ENCODE measurements around the gene CDCA7.
"Not testable (repeated sequence)": the region's sequence is repeated elsewhere in the genome, so short reads cannot be mapped to it uniquely, and the experiment has no call there.

Gene CDCA7

DNA sequence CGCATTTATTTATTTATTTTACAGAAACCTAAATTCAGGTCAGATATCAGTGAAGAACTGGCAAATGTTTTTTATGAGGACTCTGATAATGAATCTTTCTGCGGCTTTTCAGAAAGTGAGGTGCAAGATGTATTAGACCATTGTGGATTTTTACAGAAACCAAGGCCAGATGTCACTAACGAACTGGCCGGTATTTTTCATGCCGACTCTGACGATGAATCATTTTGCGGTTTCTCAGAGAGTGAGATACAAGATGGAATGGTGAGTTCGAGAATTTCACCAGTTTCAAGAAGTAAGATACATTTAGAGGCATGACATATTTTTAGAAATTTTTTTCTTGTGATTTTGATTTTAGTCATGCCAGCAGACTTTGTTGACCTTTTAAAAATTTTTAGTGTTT lies 4.6 kb downstream of the CDCA7 start:
- DNase-seq = peak; percentile 17

DNA sequence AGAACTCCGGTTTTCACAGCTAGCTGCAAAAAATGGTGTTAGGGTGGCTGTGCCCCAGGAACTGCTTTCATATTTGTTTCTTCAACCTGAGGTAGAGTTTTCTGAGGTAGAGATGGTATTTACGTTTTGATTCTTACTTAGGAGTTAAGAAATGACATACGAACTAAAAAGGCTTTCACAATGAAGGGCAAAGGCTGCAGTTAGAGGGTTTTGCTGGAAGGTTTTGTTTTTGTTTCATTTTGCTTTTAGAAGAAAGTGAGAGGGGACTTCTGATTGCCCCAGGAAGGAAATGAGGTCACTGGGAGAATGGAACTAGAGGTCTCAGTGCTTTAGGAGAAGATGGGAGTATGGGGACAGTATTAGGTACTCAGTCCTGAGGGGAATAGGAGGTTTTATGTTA lies 15.5 kb downstream of the CDCA7 start:
- DNase-seq = peak; percentile 20

DNA sequence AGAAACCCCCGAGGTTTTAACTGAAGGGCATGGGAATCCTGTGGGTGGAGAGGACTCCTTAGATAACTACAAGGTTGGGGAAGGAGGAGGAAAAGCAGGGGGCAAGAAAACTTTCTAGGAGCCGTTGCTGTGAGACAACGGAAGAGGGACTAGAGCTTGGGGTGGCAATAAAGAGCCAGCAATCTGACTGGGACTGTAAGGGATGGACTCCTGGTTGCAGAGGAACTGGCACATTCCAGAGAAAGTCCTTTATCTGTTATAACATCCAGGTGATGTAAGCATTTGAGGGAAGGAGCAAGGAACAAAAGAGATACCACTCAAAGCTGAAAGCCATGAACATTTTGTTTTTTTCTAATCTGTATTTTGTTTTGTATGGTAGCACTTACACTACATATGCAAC lies 16.4 kb downstream of the CDCA7 start:
- no peak for DNase-seq

DNA sequence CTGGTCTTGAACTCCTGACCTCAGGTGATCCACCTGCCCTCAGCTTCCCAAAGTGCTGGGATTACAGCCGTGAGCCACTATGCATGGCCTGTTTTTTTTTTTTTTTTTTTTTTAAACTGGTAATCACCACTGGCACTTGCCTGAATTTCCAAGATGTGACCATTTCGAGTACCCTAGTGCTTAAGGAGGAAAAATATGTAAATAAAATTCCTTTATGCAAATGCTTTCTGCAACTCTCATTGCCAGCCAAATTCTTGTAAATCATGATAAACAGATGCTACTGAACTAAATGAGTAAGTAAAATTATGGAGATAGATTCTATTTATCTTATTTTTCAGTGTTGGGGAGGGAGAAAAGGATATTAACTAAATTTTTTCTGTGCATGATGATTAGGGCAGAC lies 18.6 kb downstream of the CDCA7 start:
- DNase-seq = no peak

DNA sequence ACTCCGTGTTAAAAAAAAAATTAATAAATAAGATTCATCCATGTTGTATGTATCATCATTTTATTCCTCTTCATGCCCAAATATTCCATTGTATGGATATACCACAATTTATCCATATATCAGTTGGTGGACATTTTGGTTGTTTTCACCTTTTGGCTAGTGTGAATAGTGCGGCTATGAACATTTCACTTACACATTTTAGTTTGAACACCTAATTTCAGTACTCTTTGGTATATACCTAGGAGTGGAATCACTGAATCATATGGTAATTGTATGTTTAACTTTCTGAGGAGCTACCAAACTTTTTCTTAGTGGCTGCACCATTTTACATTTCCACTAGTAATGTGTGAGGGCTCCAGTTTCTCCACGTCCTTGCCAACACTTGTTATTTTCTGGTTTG lies 20.0 kb downstream of the CDCA7 start:
- DNase-seq = no peak

DNA sequence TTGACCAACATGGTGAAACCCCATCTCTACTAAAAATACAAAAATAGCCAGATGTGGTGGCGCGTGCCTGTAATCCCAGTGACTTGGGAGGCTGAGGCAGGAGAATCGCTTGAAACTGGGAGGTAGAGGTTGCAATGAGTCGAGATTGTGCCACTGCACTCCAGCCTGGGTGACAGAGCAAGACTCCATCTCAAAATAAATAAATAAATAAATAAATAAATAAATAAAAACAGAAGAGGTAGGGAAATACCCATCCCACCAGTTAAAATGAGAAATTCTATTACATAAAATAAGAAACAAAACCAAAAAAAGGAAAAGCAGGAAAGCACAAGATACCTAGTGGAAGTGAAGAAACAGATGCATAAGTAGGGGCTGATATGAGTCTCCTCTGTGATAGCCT lies 30.9 kb downstream of the CDCA7 start:
- DNase-seq = not testable (repeated sequence)

DNA sequence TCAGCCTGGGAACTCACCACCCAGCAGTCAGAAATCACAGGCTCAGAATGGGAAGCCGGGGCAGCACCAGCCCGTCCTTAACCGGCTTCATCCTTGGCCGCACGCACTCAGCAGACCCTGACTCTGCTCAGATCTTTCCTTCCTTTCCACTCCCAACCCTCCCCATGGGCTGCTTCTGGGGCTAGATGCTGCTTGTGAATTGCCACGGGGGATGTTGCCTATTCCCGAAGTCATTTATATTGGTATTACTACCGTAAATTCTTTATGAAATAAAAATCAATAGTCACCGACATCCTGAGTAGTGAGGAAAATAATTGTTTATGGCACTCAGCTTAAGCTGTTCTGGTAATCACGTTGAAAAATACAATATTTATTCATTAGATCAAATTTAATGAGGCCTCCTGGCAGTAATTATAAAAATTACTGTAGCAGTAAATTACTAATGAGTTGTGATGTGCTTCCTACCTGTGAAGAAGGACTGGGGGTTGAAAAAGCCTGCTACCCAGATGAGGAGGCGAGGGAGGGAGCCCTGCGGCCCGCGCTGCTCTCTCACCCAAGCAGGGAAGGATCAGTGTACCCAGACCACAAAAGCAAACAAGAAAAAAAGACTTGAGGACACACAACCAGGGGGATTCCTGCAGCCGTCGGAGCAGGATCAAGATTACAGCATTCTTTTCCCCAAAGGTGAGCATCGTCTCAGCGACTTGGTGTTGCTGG lies 31.5 kb downstream of the CDCA7 start:
- no peak for DNase-seq

DNA sequence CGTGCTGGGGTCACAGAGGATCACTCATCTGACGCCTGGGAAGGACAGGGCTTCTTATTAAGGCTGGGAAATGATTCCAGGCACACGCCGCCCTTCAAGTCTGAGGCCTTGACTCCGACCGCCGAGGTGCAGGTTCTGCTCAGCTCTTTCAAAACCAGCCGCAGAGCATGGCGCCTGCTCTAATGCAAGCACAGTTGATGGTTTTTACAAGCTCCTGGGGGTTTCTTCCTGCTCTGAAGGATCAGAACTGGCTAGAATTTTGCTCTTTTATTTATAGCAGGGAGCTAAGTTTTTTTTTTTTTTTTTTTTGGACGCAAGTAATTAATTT lies 32.0 kb downstream of the CDCA7 start:
- DNase-seq = no peak

DNA sequence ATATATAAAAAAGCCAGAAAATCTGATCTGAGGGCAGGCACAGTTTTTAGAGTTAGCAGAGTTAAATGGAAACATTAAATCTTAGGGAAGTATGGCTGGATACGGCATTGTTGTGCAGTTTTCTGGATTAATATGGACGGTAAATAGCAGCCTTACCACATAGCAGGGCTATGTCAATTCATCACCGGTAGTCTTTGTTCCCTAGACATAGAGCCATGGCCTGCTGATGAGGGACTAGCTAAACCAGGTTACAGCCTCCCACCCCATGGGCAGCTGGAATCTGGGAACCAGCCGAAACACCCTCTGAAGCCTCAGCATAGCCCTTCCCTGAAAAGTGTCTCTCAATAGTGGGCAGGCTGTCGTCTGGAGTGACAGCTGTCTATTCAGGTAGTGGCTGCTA lies 32.4 kb downstream of the CDCA7 start:
- DNase-seq = no peak

DNA sequence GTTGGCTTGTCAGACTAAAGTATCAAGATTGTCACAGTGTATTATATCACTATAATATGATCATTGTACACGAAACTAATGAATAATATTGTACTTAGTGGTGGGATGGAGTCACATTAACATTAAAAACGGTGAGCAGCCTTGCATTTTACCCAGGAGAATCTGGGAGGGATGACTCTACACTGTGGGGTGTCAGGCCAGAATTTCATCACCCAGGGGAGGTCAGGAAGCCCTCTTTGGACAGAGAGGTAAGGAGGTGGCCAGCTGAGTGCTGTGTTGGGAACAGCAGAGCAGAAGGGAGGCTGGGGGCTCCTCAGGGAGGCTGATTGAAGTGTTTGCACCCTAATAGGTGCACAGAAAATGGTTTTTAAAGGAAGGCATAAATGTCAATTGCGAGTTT lies 33.0 kb downstream of the CDCA7 start:
- DNase-seq = no peak

DNA sequence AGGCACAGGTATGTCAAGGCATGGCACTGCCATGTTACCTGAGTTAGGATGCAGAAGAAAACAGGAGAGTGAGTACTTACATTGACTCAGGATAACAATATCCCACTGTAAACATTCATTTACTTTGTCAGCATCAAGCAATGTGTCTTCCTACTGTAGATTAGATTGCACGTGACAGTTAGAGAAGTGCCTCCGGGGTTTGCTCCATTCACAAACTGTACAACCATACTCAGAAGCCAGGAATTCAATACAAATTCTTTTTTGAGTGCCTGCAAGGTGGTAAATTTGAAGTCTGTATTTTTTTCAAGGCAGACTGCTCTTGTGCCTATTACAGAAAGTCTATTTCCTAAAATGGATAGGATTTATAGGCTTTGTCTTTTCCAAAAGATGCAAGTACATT lies 34.1 kb downstream of the CDCA7 start:
- no peak for DNase-seq

DNA sequence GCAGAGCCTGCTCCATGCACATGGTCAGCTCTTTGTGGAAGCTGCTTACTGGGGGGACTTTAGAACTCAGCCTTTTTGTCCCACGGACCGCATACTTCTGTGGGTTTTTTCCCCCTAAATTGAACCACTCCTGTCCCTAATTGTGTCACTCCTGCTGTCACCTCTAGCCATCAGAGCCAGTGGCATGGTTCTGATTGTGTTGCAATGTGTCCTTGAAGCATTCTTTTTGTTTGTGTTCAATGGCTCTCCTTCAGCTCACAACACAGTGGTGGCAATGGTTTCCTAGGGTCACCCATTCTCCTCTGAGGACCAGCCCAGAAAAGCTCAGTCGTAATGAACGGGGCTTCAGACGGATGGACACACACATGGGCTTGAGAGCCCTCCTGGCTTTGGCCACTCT lies 35.4 kb downstream of the CDCA7 start:
- no peak for DNase-seq

DNA sequence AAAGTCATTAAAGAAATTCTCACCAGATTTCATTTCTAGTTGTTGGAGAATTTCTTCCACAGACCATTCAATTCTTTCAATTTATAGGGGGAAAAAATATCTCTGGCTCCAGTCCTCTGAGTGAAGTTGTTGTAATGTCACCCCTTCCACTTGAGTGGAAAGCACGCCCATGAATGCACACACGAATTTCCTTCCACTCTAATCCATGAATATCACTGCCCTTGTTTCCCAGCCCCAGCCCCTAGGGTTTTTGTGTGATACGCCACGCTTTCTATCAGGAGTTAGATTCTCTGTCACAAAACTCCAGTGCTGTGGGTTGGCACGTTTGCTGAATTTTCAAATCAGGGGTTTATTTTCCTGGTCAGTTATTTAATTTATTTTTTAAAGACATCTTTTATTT lies 38.1 kb downstream of the CDCA7 start:
- DNase-seq = no peak

DNA sequence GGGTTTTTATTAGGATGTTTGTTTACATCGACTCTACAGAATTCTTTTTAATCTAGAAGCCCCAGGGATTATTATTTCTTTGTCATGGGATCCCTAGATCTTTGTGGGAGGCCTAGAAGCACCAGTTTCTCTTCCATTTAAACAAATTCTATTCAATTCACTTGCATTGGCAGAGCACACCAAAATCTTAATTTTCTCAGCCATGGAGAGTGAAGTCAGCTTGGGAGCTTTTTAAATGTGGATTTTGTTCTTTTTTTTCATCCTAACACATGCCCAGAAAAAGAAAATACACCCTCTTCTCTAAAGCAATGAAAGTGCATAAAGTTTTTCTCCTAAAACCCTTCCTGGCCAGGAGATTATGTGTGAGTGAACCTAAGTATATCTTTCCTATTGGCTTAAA lies 38.5 kb downstream of the CDCA7 start:
- no peak for DNase-seq

DNA sequence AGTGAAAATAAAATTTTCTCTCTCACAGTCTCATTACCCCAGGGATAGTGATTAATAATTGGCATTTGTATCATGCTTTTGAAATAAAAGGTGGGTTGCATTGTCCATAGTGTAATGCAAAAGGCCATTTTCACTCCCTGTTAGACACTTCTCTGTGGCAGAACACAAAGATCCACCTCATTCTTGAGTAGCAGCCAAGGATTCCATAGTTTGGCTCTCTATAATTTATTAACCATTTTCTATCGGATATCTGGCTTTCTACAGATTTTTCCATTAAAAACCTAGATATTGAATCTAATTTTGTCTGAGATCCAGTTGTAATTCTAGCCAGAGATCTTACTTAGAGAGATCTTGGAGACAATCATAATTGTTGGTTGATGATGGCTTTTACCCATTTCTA lies 39.0 kb downstream of the CDCA7 start:
- DNase-seq = no peak

DNA sequence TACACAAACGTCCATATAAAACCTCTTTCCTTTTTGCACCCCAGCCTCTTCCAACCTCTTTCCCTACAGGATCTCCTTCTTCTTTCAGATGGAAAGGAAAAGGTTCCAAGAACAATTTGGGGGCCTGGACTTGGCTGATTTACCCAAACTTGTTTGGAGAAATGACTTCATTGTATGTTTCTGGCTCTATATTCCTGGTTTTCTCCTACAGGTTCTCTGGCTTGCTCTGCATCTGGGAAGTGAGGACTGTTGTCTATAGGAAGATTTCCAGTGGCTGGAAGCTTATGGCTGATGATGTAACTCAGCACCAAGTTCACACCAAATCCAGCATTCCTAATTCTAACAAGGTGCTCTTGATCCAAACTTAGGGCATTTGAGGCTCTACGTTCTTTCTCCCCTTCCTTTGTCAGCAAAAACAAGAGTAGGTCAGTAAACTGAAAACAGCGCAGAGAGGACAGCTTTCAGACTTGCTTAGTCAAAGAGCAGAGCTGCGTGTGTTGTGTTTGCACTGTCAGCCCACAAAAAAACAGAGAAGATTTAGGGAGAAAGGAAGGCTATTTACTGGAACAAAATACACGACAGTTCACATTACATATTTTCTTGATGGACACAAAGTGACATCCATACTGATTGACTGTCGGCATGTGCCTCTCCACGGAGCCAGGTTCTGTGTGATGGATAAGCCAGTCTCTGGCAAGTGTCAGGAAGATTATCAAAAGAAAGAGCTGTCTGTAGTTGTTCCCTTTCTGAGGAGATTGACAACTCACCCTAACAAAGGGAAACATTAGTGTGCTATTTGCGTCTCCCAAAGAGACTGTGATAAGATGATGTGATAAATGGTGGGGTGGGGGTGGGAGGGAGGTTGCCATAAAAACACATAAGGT lies 39.7 kb downstream of the CDCA7 start:
- DNase-seq = no peak

DNA sequence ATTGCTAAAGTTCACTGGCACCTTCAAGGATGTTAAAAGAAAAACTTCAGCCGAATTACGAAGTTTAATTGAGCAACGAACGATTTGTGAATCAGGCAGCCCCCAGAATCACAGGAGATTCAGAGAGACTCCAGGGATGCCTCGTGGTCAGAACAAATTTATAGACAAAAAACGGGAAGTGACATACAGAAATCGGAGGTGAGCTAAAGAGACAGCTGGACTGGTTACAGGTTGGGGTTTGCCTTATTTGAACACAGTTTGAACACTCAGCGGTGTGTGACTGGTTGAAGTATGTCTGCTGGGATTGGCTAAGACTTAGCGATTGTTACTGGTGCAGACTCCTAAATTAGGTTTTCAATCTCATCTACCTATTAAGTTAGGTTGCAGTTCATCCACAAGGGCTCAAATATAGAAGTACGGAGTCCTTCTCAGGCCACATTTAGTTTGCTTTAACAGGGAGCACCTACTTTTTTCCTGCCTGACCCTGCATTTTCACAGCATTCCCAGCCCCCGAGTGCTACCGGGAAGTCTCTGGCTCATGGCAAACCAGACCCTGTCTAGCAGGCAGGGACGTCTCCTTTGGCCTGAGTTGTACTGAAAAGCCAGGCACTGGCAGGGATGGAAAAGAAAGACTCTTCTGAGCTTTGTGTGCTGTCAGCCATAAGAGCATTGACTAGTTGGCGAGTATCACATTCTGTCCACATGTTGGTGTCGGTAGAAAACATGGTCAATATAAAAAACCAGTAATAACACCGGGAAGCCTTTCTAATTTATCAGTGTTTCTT lies 41.1 kb downstream of the CDCA7 start:
- no peak for DNase-seq

DNA sequence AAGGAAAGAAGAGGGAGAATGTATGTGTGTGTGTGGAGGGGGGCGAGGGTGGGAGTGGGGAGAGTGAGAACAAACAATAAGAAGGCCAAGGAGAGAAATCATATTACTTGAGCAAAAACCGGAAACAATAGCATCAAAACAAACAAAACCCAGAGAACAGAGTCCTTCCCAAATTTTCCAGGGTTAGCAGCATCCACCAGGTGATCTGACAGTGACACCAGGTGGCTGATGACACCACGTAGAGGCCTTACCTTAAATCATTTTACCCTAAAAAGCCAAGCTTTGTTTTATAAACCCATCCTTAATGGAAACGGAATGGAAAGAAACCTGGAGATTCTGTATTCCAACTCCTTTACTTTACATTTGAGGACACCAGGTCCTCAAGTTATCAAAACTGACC lies 42.9 kb downstream of the CDCA7 start:
- DNase-seq = no peak

DNA sequence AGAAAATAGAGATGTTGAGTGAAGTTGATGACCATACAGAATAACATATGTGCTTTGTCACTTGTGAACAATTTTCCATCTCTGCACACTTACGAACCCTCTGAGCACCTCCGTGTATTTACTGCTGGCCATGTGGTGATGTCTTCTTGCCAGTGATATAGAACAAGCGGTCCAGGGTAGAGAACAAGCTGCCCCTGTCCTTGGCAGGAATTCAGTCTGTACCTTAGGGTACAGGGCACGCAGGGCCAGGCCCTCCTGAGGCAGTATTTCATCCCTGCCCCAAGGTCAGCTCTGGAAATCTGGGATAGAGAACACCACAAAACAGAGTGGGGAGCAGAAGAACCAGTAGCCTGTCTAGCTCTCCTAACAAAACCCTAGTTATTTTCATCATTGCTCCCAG lies 44.6 kb downstream of the CDCA7 start:
- no peak for DNase-seq

DNA sequence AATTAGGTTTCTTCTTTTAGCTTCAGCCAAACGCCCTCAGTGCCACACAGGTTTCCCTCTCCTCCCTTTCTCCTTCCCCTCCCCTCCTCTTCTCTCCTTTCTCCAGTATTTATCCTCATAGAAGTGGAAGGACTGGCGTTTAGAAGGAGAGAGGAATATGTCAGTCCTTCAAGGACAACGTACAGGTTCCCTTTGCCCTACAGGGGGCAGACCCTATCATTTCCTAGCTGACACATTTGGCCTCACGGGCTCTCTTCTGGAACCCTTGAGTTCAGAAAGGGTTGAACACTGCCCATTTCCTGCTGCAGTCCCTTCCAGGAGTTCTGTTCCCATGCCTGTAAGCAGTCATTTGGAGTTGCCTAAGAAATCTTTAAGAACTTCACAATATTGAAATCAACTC lies 46.1 kb downstream of the CDCA7 start:
- DNase-seq = peak; percentile 4

DNA sequence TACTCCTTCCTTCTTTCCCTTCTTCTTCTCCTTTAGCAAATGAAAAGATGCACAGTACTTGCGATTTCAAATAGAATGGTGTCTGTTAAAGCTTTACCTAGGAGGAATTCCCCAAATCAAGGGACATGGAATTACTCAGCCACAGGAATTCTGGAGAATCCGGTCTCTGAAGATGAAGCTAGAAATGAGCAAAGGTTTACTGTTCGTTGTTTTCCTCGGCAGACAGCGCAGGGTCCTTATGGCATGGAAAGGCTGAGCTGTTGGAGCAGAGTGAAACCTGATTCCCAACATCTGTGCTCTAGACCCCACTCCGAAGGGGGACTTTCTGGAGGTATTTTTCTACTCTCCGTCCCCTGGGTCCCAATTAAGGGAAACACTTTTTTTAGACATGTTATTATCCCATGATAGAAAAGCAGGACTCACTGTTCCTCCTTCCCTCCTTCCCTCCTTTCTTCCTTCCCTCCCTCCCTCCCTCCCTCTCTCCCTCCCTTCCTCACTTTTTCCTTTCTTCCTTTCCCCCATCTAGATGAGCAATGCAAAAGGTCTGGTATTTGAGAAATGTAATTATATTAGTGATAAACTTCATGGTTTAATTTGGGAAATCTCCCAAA lies 47.1 kb downstream of the CDCA7 start:
- no peak for DNase-seq

DNA sequence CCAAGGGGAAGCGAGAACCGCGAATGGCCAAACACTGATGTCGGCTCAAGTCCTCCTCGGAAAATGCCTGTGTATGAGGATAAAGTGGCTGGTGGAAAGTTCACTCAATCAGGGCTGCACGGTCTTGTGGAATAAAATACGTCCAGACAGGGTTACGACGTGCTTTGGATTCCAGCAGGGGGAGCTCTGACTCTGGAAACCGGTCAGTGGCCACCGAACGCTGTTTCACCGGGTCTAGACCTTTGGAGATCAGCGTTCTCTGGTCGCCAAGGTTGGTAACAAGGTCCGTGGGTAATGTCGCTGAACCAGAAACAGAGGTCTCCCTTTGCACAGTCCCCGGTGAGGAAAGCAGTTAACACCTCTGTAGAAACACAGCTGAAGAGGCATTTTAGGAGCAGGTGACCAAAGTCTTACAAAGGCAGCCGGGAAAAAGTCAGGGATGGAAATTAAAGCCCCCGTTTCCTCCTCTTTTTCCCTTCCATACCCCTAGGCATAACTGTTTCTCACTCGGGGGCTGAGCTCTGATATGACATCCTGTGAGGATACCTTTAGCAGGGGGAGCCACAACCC lies 47.8 kb downstream of the CDCA7 start:
- peak; percentile 75 for DNase-seq

Data from CD4-positive, alpha-beta T cell treated with Interleukin-10 for 1 hour (primary cell).